COLO829 (cell line): Measurements from ENCODE around the gene TRPV4.

Experiments
- DNase-seq: peaks from one replicate; pipeline ENCODE4 v3.0.0; 2012; ENCODE audit warnings: low spot score

TRPV4 gene

DNA sequence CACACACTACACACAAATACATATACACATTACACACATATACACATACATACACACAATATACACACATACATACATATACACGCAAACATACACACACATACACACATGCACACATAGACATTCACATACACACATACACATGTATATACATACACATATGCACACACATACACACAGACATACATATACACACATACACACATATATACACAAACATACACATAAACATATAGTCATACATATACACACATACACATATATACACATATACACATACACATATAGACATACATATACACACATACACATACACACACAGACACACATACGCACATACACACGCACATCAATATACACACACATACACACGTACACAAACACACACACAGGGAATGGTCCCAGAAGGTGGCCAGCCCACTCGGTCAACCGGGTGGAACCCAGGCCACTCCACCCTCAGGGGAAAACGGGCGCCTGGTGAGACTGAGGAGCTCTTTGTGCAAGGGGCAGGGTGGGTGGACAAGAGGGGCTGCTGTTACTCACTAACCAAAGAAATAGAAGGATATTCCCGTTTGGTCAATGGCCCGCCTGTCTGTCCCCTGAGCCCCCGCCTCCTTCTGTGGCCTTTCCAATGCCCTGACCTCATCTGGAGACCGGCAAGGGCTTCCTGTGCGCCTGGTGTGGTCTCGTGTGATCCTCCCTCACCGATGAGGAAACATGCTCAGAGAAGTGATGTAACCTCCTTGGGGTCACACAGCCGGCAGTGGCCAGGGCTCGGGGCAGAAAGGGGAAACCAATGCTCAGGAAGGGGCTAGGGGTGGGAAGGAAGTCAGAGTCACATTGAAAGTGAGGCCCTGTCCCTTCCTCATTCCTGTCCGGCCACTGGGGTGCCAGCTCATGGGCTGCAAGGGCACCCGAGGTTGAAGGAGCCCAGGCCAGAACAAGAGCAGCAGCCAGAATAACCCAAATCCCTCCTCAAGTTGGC is 5.3 kb downstream of the TRPV4 start:
- peak; percentile 69 for DNase-seq

DNA sequence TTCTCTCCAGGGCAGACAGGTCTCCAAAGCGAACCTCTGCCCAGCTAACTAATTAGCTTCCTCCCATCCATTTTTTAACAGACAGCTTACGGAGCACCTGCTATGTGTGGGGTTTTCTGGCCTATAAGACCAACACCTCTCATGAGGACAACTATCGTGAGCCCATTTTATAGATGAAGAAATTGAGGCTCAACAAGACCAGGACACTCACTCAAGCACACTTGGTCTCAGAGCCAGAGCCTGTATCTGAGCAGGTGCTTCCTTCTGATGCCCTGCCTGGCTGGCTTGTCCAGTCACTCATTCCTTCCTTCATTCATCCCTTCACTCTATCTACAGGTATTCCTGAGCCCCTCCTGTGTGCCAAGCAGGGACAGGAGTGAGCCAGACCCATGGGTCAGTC is 6.1 kb downstream of the TRPV4 start:
- no peak for DNase-seq

DNA sequence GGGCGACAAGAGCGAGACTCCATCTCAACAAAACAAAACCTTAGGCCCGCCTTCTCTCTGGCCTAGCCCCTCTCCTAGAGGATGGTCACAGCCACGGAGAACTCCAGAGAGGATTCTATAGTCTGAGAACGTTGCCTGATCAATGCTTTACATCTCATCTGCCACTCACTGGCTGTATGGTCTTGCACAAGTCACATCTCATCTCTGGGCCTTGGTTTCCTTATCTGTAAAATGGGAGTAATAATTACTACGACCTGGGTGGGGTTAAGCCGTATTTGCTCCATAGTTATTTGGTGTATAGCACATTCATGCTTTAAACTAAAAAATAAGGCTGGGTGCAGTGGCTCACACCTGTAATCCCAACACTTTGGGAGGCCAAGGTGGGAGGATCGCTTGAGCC is 8.5 kb downstream of the TRPV4 start:
- no peak for DNase-seq

- peak; percentile 47 for DNase-seq
These were observed 10.2 kb downstream of the TRPV4 start for GRCh38 chr12:109822951-109823411.

- DNase-seq = no peak
These were observed 10.8 kb downstream of the TRPV4 start for GRCh38 chr12:109822416-109822815.

DNA sequence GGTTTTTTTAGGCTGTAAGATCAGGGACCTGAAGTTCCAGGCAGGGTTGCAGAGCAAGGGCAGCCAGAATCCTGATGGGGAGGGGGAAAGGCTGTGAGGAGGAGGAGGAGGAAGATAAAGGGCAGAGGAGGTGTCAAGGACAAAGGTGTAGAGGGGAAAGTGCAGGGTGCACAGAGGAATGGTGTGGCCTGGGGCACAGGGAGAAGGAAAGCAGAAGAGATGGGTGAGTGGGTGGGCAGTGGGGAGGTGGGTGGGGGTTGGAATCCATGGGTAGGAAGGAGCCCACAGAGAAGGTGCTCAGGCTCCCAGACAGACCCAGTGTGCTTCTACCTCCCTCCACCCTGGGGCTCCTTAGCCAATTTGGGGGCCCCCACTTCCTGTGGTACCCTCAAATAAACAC is 11.2 kb downstream of the TRPV4 start:
- no peak for DNase-seq

DNA sequence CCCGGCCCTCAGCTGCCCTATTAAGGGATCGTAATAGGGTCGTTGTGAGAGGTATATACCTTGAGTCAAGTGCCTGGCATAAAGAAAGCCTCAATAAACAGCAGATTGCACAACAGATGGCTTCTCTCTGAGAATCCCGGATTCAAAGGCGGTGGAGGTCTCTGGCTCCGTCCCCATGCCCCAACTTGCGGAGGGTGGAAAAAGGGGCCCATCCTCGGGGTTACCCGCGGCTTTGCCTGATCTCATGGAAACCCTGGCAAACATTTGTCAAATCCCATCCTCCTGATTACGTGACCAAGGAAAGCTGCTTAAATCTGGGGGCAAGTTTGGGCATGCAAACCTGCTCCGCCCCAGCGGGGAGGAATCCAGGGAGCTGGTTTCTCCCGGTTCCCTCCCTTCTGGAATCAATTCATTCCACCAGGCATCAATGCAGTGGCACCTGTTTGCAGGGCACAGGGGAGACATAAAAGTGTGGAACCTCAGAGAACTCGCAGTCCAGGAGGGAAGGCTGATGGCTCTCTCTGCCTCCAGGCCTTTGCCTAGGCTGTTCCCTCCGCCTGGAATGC is 12.3 kb downstream of the TRPV4 start:
- DNase-seq = no peak

- DNase-seq = peak; percentile 79
These were observed 14.2 kb downstream of the TRPV4 start for GRCh38 chr12:109818905-109819500.

DNA sequence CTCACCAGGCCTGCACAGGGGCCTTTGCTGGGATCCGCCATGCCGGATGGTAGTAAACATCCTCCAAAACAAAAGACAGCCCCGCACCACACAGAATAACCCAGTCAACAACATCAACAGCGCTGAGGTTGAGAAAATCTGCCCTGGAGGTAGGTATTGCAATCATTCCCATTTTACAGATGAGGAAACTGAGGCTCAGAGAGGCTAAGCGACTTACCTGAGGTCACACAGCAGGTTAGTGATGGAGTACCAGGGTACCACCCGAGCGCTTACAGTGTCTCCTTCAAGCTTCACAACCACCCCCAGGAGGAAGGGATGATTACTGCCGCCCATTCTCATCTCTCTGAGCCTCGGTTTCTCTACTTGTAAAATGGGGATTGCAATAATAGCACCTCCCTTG is 14.9 kb downstream of the TRPV4 start:
- no peak for DNase-seq

- no peak for DNase-seq
These were observed 15.5 kb downstream of the TRPV4 start for GRCh38 chr12:109817627-109818231.

GRCh38 chr12:109816870-109817269 is 16.3 kb downstream of the TRPV4 start:
- no peak for DNase-seq

DNA sequence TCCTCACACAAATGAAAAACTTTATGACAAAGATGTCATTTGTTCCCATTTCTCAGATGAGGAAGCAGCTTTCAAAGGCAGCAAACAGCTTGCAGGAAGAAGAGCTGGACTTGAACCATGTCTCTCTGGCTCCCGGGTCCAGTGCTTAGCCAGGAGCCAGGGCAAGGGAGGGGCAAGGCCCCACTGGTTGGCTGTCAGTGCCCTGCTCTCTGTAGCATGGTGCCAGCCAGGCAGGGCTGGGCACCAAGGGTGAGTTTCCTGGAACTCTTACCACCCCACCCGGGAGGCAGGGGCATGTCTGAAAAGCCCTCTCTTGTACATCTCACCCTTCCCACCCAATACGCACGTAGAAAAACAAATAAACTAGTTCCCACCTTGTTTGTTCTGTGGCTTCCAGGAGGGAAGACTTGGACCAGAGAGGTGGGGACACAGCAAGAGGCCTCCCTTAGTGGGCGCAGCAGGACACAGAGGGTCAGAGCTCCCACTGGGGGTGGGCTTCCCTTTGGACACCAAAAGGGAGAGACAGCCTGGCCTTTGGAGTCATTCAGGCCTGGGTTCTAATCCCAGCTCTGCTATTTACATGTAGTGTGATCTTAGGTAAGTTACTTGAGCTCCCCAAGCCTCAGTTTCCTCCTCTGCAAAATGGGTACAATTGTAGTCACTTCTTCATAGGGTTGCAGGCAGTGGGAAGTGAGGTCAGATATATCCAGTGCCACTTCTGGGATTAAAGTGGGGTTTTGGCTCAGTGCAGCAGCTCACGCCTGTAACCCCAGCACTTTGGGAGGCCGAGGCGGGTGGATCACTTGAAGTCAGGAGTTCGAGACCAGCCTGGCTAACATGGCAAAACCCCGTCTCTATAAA is 17.2 kb downstream of the TRPV4 start:
- DNase-seq = no peak

- no peak for DNase-seq
These were observed 18.0 kb downstream of the TRPV4 start for GRCh38 chr12:109815225-109815624.

DNA sequence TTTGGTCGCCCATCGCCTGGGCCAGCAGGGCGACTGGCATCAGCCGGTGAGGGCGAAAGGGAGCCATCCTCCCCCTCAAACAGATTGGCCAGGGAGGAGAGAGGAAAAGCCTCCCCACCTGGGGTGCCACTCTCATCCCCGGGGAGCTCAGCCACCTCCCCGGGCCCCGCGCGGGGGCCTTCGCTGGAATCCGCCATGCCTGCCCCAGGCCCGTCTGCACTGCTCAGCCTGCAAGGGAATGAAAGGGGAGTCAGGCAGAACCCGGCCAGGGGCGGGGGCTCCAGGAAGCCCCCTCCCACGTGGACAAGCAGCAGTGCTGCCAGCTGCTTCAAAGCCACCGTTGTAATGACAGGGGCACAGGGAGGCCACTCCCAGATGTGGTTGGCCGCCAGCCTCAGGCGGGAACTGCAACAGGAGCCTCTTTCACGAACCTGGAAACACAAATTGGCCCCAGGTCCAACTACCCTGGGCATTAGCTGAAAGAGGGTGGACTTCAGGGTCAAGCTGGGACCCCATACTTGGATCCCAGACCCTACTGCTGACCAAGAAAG is 18.5 kb downstream of the TRPV4 start:
- DNase-seq = no peak

DNA sequence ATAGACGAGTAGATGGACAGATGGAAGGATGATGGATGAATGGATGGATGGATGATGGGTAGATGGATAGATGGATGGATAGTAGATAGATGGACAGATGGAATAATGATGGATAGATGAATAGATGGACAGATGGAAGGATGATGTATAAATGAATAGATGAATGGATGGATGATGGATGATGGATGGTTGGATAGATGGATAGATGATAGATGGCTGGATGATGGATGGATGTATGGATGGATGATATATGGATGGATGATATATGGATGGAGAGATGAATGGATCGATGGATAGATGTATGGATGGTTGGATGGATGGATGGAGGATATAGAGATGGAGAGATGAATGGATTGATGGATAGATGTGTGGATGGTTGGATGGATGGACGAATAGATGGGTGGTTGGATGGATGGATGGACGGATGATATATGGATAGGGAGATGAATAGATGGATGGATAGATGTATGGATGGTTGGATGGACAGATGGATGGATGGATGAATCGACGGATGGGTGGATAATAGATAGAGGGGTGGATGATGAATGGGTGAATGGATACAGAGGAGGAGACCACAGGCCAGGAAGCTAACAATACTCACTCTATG is 19.3 kb downstream of the TRPV4 start:
- DNase-seq = no peak

- no peak for DNase-seq
These were observed 21.6 kb downstream of the TRPV4 start for GRCh38 chr12:109811624-109811995.

- DNase-seq = no peak
These were observed 22.1 kb downstream of the TRPV4 start for GRCh38 chr12:109810954-109811623.

GRCh38 chr12:109808876-109809646 is 24.1 kb downstream of the TRPV4 start:
- no peak for DNase-seq

DNA sequence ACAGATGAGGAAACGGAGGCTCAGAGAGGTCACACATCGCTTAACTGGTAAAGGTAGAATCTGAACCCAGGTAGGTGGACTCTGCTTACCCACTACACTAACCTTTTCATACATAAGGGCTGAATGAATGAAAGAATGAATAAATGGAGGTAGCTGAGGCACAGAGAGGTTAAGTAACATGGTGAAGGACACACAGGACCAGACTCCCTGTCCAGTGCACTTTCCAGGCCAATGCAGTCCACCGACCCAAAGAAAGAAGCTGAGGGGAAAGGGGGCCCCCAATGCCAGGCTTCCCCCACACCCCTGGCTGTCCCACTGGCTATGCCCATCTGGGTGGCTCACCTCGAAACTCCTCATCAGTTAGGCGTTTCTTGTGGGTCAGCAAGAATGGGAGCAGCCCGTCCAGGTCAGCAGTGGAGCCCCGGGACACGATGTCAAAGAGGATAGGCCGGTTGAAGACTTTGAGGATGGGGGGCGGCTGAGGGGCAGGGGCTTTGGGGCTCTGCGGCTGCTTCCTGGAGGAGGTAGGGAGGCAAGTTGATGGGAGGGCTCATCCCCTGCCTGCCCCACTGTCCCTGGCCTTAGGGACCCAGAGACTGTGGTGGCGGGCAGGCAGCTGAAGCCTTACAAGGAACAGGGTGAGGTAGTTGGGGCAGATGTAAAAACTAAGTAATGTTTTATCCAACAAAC is 25.1 kb downstream of the TRPV4 start:
- no peak for DNase-seq
